Glutamatergic neuron (in vitro differentiated cells): Measurements from ENCODE around the gene TFIP11. TPM values are rescaled to one million over a fixed set of nuclear protein-coding genes. Genes with fewer than 3 reads are reported as not detected.

Experiments
- DNase-seq: peaks from one replicate; pipeline ENCODE4 v3.0.0; 2022
- H3K27ac Mint-ChIP-seq: one replicate; pipeline ENCODE4 v1.8.0; 2020; ENCODE audit warnings: mild to moderate bottlenecking, mixed read lengths, inconsistent platforms; ENCODE audit not compliant: unreplicated experiment
- H3K27me3 Mint-ChIP-seq: one replicate; pipeline ENCODE4 v1.8.0; 2020; ENCODE audit warnings: mild to moderate bottlenecking, moderate library complexity, mixed read lengths, inconsistent platforms; ENCODE audit not compliant: unreplicated experiment
- H3K36me3 Mint-ChIP-seq: one replicate; pipeline ENCODE4 v1.8.0; 2020; ENCODE audit warnings: mild to moderate bottlenecking, mixed read lengths, inconsistent platforms; ENCODE audit not compliant: unreplicated experiment
- H3K4me1 Mint-ChIP-seq: one replicate; pipeline ENCODE4 v1.8.0; 2020; ENCODE audit warnings: mild to moderate bottlenecking, low read depth, mixed read lengths, inconsistent platforms; ENCODE audit not compliant: unreplicated experiment
- H3K4me3 Mint-ChIP-seq: one replicate; pipeline ENCODE4 v1.8.0; 2020; ENCODE audit warnings: mild to moderate bottlenecking, mixed read lengths, inconsistent platforms; ENCODE audit not compliant: unreplicated experiment
- H3K9me3 Mint-ChIP-seq: one replicate; pipeline ENCODE4 v1.8.0; 2020; ENCODE audit warnings: mild to moderate bottlenecking, moderate library complexity, mixed read lengths, inconsistent platforms; ENCODE audit not compliant: unreplicated experiment
- total RNA-seq: library from RNA; stranded (reverse); fragmentation: NEBNext Ultra II Directional; extraction: Animal tissue kit (Norgen Biotek cat#: 25700); gene quantifications from one replicate; pipeline ENCODE4 v1.2.1, GENCODE V29; 2021; ENCODE audit not compliant: unreplicated experiment
- TF ChIP-seq, protein P1 (sequence below): fragments of 200-600 bp; sonication (generic); IDR thresholded peaks from one replicate; pipeline ENCODE4 v1.5.0; 2021; ENCODE audit not compliant: partially characterized antibody, unreplicated experiment

The TFIP11 gene
- total RNA-seq, 1 donor from 2014 or later, result 39.9 TPM

DNA sequence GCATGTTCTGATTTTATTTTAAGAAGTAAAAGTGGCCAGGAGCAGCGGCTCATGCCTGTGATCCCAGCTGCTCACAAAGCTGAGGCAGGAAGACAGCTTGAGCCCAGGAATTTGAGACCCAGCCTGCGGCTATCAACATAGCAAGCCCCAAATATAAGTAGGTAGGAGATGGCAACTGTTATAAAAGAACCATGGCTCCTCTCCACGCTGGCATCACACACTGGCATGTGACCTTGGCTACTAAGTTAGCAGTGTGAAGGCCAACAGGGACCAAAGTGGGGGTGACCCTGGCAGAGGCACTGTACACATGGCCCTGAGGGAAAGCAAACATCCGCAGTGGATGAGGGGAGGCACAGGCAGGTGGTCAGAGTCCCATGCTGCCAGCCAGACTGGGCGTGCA is 44.6 kb upstream of the TFIP11 start:
- Mint-ChIP-seq H3K4me3 (no peak overlapping the region), H3K9me3 (no peaks in the 10 kb centered on the region), H3K27me3 (no peaks in the 10 kb centered on the region), H3K4me1 (peaks cover 9% of the 10 kb centered on the region), H3K36me3 (no peaks in the 10 kb centered on the region), H3K27ac (no peak overlapping the region)
- TF ChIP-seq, protein P1, sequence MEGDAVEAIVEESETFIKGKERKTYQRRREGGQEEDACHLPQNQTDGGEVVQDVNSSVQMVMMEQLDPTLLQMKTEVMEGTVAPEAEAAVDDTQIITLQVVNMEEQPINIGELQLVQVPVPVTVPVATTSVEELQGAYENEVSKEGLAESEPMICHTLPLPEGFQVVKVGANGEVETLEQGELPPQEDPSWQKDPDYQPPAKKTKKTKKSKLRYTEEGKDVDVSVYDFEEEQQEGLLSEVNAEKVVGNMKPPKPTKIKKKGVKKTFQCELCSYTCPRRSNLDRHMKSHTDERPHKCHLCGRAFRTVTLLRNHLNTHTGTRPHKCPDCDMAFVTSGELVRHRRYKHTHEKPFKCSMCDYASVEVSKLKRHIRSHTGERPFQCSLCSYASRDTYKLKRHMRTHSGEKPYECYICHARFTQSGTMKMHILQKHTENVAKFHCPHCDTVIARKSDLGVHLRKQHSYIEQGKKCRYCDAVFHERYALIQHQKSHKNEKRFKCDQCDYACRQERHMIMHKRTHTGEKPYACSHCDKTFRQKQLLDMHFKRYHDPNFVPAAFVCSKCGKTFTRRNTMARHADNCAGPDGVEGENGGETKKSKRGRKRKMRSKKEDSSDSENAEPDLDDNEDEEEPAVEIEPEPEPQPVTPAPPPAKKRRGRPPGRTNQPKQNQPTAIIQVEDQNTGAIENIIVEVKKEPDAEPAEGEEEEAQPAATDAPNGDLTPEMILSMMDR, result no peak
- DNase-seq, result no peak

DNA sequence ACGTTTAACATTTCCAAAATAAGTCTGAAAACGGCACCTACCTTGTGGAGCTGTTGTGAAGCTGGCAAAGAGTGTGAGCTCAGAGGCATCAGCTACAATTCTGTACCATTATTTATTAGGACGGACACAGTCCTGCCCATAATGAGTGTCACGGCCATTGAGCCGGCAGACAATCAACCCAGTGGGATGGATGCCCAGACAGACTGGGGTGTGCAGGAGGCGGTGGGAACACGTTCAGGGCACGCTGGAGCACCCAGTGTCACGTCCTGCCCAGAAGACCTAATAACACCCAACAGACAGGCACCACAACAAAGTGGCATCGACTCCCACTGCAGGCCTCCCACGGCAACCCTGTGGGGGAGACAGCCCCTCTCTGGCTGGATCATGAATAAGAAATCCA is 43.2 kb upstream of the TFIP11 start:
- TF ChIP-seq, protein P1, result no peak
- Mint-ChIP-seq H3K4me1 (peaks cover 9% of the 10 kb centered on the region), H3K4me3 (no peak overlapping the region), H3K9me3 (no peaks in the 10 kb centered on the region), H3K27me3 (no peaks in the 10 kb centered on the region), H3K27ac (no peak overlapping the region), H3K36me3 (no peaks in the 10 kb centered on the region)
- DNase-seq, result no peak

DNA sequence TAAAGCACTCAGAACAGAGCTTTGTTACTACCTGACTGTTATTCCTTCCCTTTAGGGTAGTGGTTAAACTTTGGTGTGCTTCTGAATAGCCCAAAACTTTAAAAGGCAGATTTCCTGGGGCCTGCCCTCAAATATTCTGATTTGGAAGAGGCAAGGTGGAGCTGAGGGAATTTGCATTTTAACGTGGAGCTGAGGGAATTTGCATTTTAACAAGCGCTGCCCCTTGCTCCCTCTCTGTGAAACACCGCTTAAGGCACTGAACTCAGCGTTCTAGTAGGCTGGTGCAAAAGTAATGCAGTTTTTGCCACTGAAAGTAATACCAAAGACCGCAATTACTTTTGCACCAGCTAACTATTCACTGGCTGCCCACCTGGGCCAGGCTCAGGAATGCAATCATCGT is 42.7 kb upstream of the TFIP11 start:
- H3K4me1 Mint-ChIP-seq, result peaks cover 9% of the 10 kb centered on the region
- DNase-seq, result no peak

DNA sequence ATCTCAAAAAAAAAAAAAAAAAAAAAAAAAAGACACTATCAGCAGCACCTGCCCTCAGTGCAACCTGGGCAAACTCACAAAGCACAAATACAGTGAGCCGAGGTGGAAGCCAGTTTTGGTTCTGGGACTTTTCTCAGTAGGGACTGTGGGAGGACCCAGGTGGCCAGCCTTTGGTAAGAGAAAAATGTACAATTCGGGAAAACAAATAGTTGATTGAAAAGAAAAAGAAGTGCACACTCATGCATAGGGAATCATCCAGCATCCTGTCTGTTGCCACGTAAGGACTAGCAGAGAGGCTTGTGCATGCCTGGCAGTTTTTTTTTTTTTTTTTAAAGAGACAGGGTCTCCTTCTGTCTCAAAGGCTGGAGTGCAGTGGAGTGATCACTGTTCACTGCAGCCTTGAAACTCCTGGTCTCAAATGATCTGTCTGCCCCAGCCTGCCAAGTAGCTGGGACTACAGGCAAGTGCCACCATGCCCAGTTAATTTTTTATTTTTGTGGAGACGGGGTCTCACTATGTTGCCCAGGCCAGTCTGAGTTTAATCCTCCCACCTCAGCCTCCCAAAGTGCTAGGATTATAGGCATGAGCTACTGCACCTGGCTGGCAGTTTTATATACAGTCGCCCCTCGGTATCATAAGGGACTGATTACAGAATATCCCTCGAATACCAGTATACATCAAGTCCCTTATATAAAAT is 40.9 kb upstream of the TFIP11 start:
- TF ChIP-seq, protein P1, result no peak
- H3K4me1 Mint-ChIP-seq, result peaks cover under 1% of the 10 kb centered on the region
- H3K27me3 Mint-ChIP-seq, result no peaks in the 10 kb centered on the region
- DNase-seq, result no peak
- H3K4me3 Mint-ChIP-seq, result no peak overlapping the region
- H3K9me3 Mint-ChIP-seq, result no peaks in the 10 kb centered on the region
- no peaks in the 10 kb centered on the region for H3K36me3 Mint-ChIP-seq
- no peak overlapping the region for H3K27ac Mint-ChIP-seq

More for the DNA sequence above, 42.7 kb upstream of the TFIP11 start:
- TF ChIP-seq, protein P1, result no peak
- no peak overlapping the region for H3K27ac Mint-ChIP-seq
- H3K9me3 Mint-ChIP-seq, result no peaks in the 10 kb centered on the region
- no peaks in the 10 kb centered on the region for H3K36me3 Mint-ChIP-seq
- H3K27me3 Mint-ChIP-seq, result no peaks in the 10 kb centered on the region
- no peak overlapping the region for H3K4me3 Mint-ChIP-seq

DNA sequence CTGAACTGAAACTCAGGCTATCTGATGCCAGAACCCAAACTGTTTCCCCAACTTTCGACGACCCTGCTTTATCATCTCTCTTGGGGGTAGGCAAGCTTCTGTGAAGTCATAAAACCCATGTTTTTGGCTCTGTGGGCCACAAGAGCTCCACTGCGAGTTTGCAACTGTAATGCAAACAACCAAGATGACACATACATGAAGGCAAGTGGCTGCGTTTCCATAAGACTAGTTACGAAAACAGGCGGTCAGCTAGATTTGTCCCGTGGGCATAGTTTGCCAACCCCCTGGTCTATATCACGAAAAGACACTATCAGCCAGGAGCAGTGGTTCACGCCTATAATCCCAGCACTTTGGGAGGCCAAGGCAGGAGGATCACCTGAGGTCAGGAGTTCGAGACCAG is 40.2 kb upstream of the TFIP11 start:
- DNase-seq, result no peak
- H3K27me3 Mint-ChIP-seq, result no peaks in the 10 kb centered on the region
- TF ChIP-seq, protein P1, result no peak
- no peaks in the 10 kb centered on the region for H3K9me3 Mint-ChIP-seq
- H3K4me3 Mint-ChIP-seq, result no peak overlapping the region
- no peak overlapping the region for H3K27ac Mint-ChIP-seq
- H3K36me3 Mint-ChIP-seq, result no peaks in the 10 kb centered on the region
- H3K4me1 Mint-ChIP-seq, result no peaks in the 10 kb centered on the region
